Right forelimb (tissue), 1 donor: ENCODE measurements around the gene LIN7A.
"Not testable (repeated sequence)": the region's sequence is repeated elsewhere in the genome, so short reads cannot be mapped to it uniquely, and the experiment has no call there.

Source experiments
- DNase-seq: peaks from one replicate; pipeline ENCODE4 v3.0.0-alpha.2; 2018

Gene LIN7A

DNA sequence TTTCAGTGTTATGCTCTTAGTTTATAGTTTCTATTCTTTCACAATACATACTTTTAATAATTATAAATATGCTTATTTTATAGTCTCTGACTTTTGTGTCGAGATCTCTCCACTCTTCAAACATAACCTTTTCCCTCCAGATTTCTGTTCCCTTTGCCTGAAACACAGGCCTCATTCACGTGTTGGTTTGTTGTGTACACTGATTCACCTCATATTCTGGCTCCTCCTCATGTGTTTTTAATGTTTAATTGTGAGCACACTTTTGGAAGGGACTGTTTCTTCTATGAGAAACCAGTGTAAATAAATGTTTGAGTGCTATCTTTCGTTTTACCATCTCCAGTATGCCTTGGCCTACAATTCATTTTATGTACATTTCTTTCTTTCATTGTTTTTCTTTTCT lies 20.1 kb downstream of the LIN7A start:
- no peak for DNase-seq

DNA sequence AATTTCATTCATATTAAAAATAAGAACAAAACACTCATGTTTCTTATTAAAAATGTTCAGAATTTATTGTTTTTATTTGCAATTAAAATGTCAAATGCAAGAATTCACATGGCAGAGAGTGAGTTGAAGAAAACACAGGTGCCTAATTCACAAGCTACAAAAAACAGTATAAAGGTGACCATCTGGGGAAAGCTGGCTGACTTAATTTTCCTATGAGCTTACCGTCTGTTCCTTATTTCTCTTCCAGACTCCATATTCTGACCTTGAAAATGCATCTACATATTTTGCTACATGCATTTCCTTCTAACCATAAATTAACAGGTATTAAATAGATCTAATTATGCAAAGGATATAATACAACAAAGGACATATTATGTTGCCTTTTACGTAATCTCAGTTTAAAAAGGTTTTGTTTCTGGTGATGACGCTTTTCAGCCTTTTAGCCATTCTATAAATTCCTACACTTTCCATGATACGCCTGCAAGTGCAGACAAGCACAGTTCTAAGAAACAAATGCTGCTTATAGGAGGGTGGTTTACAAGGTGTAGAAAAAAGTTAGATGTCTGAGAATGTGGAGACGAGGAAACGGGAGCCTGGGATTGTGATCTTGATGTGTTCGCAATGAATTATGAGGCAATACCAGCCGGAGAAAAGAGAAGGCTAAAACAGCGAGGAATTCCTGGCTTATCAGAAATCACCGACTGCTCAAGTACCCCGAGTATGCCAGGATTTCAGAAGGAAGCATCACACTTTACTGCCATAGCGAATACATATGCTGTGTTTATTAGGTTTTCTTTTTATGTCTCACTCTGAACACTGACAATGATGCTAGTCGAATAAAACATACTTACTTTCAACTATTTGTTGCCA lies 24.6 kb downstream of the LIN7A start:
- no peak for DNase-seq

DNA sequence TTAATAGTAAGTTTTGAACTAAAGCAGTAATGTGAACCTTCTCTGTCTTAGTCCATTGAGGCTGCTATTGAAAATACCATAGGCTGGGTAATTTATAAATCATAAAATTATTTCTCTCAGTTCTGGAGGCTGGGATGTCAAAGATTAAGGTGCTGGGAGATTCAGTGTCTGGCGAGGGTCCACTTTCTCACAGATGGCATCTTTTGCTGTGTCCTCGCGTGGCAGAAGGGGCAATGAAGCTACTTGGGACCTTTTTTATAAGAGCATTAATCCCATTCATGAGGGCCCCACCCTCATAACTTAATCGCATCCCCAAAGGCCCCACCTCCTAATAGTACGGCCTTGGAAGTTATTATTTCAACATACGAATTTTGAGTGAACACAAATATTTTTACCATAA lies 28.4 kb downstream of the LIN7A start:
- no peak for DNase-seq

DNA sequence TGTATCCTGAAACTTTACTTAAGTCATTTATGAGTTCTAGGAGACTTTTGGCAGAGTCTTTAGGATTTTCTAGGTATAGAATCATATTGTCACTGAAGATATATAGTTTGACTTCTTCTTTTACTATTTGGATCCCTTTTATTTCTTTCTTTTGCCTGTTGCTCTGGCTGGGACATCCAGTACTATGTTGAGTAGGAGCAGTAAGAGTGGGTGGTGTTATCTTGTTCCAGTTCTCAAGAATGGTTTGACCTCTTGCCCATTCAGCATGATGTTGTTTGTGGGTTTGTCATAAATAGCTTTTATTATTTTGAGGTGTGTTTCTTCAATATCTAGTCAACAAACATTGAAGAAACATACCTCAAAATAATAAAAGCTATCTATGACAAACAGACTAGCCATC lies 35.0 kb downstream of the LIN7A start:
- DNase-seq, result no peak

DNA sequence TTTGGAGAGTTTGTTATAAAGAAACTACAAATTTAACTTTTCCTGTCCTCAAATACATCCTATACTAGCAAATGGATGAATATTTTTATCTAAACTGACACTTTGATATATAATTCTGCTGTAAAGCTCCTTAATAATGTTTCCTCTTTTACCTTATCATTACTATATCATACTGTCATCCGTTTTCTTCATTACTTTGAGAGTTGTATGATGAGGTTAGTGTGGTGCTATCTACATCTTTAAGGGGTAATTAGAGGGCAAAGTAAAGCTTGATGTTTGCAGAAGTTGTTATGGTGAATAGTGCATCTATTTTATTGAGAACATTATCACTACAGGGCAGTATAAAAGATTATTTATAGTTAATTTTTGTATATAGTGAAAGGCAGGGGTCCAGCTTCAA lies 36.1 kb downstream of the LIN7A start:
- no peak for DNase-seq

DNA sequence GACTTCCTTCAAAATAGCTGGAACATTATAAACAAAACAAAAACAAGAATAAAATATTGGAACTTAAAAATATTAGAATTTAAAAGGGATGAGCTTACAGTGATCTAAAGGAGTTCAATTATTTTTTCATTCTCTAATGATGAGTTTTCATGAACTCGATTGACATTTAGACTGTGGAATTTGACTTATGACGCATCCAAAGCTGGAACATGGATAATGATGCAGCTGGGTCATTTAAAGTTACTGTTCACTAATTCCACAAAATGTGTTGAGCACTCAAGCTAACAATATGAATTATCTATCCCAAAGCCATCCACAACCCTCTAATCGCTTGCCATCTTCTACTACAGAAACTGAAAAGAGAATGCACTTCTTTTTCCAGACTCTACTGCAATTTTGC lies 42.5 kb downstream of the LIN7A start:
- no peak for DNase-seq

DNA sequence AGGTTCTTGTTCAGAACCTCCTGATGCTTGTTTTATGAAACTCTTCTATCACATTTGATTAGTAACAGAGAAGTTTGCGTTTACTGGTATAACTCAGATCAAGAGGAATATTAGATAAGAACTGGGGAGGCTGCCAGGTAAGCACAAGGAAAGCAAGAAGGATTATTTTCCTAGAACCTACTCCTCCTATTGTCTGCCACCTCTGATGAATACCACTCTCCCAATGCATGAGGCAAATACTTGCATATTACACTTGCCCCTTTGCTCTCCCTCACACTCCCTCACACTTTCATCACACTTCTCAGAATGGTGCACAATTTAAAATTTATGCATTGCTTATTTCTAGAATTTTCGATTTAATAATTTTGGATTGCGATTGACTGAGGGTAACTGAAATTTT lies 43.6 kb downstream of the LIN7A start:
- no peak for DNase-seq

DNA sequence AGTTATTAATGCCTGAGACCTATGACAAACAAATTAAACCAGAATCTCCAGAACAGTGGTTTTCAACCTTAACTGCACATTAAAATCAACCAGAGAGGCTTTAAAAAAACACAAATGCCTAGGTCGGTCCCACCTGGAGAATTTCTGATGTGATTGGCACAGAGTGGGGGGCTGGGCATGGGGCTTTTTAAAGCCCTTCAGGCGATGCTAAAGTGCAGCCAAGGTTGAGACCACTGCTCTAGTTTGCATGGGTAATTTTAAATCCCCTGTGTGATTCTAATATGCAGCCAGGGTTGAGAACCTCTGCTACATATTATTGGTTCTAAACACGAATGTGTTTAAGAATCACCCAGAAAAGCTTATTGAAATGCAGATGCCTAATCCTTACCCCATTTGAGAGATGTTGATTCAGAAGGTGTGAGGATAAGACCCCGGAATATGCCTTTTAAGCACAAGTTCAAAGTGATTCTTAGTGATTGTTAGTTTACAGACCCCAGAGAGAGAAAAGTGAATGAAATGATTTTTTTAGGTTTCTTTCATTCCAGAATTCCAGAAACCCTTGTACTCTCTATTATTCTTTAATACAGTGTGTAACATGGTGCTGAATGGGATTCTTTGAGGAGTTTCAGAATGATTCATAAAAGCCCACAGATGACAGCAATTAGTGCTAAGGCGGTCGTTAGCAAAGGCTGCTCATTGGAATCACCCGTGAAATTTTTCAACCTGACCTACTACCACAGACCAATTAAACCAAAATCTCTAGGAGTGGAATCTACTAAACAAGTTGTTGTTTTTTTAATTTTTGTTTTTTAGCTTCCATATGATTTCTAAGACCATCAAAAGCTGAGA lies 44.9 kb downstream of the LIN7A start:
- DNase-seq, result no peak

DNA sequence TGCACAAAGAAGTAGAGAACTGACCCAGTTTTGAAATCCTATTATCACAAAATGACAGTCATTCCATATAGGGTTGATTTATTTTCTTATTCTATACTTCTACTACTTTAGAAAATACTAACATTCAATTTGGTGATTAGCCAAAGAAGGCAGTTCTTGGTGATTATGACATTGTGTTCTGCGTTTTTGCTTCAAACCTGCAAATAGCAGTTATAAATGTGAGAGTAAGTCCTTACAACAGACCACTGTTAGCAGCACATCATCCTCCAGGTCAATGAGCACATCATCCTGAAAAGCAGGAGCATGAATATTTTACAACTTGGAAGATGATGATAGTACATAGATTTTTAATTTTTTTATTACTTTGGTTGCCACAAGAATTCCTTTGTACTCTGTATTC lies 53.1 kb downstream of the LIN7A start:
- DNase-seq, result no peak

DNA sequence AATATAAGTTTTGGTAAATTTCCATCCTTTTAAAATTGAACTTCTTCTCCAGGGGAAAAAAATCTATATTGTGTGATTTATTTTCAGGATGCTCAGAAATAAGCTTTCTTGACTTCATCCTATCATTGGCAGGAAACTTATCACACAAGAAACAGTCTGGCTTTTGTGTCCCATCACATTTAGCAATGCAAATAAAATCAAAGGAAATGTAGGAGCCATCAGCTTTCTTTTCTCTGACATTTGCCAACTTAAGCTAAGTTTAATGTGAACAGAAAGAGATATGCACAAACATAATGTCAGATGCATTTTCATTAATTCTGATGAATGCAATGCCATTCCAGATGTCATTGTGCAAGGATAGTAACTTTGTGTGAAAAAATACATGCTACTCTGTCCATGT lies 56.6 kb downstream of the LIN7A start:
- no peak for DNase-seq

DNA sequence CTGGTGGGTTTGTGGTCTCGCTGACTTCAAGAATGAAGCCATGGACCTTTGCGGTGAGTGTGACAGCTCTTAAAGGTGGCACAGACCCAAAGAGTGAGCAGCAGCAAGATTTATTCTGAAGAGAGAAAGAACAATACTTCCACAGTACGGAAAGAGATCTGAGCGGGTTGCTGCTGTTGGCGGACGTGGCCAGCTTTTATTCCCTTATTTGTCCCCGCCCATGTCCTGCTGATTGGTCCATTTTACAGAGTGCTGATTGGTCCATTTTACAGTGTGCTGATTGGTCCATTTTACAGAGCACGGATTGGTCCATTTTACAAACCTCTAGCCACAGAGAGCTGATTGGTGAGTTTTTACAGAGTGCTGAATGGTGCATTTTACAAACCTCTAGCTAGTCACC lies 59.3 kb downstream of the LIN7A start:
- not testable (repeated sequence) for DNase-seq

DNA sequence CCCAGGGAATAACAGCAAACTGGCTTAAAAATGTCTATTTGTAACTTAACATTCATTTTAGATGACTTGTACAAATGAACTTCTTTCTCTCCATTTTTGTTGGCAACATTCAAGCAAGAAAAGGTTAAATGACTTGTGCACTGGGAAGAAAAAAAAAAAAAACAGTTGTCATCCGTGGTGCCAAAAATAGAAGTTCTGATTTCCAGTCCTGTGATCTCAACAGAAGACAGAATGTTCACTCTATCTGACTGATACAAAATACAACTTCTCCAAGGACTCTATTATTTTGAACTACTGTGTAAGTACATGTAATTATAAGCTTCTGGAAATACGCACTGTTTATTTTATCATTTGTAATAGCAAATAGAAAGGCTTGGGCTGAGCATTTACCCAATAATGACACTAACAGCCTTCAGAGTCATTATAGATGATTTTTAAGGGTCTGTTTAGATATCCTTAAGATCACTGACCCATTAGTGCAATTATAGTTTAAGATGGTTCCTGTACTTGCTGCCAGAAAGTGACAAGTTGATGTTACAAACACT lies 59.9 kb downstream of the LIN7A start:
- no peak for DNase-seq

DNA sequence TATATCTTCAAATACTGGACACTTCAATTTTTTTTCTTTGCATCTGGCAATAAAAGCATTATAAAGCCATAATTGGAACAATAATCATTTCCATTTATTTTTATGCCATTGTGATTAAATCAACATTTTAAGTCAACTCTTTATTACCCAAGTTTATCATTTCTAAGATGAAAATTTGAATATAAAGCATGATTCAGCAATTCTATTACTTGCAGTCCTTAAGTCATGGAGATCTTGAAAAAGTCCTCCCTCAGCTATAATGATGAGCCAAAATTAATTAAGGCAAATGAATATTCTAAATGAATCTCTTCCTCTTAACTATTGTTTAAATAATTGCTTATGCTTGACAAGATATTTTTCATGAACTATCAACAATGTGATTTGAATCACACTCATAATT lies 65.7 kb downstream of the LIN7A start:
- no peak for DNase-seq

DNA sequence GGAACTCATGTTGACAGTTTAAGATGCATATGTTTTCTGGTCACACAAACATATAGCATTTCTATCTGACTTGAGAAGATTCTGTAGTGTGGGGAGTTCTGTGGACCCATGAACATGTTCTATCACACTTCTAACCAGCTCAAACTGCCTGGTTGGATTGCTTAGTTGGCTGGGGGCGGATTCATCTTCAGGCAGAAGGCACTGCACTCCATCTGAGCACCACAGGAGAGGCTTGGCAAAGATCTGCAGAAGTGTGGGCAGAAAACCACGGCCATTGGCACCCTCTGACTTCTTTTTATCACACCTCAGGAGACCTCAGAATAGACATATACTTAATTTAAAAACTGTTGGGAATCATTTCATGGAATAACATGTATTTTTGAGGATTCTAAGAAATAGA lies 68.5 kb downstream of the LIN7A start:
- no peak for DNase-seq

DNA sequence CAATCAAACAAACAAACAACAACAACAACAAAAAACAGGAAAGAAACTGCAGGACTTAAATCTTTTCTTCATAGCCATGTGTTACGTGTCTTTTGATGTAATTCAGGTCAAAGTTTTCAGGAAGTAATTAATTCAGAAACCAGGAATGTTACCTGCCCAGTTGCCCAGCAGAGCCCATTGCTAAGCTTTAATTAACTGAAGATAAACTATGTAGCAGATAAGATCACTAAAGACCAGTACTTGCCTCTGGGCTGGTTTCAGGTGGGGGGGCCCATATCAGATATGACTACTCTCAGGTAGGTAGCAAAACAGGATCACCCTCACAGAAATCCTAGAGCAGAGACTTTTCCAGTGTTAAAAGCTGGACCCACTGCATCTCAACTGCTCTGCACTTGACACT lies 69.2 kb downstream of the LIN7A start:
- DNase-seq, result no peak

DNA sequence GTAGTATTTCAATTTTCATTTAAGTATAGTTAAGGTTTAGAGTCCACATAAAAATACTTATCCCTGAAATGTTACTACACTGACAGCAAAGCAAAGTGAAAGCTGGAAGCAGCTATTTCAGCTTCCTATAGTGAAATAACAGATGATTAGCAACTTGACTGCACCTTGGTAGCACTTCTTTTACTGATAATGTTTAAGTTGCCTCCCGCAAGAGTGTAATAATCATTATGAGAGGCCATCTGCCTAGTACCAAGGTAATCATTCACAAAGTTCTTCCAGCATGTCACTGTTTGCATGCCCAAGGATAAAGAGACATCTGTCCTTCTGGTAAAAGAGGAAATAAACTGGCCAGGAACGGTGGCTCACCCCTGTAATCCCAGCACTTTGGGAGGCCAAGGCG lies 69.8 kb downstream of the LIN7A start:
- no peak for DNase-seq

DNA sequence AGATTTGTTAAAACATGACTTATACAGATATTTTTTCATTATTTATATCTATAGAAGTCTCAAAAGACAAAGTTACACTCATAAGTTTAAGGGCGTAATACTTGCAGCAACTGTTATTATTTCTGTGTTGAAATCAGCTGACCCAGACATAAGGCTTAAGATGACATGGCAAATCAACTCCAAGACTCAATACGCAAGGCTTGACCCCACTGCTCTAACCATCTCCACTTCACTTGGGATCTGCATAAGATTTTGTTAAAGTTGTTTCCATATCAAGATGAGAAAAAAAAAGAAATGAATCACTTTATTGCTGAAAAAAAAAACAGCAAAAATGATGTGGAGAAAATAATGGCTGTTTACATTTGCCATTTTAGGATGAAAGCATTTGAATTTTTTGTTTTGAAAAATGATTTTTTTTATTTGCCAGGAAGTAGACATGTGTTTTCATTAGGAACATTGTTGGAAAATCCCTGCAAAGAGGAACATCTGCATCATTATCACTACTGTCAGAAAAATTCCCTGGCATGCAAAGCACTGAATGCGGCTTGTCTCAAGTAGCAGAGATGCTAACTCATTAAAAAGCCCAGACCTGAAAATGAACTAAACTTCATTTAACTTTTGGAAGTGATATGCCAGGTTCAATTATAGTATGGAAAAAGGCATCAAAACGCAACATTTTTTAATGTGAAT lies 73.5 kb downstream of the LIN7A start:
- DNase-seq, result no peak

DNA sequence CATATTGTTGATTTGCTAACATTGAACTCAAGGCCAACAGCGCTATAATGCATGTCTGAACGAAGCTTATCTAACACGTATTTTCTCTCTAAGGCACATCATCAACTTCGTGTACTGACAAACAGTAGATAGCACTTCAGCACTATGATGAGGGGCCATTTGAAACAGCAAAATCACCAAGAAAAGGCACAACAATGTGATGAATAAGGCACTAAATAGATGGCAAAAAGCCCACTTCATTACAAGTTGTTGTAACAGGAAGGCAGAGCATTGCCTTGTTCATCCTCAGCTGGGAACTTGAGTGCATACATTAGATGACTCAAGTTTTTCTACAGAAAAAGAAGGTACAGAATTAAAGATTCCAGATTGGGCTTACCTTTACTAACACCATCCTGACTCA lies 75.2 kb downstream of the LIN7A start:
- no peak for DNase-seq

DNA sequence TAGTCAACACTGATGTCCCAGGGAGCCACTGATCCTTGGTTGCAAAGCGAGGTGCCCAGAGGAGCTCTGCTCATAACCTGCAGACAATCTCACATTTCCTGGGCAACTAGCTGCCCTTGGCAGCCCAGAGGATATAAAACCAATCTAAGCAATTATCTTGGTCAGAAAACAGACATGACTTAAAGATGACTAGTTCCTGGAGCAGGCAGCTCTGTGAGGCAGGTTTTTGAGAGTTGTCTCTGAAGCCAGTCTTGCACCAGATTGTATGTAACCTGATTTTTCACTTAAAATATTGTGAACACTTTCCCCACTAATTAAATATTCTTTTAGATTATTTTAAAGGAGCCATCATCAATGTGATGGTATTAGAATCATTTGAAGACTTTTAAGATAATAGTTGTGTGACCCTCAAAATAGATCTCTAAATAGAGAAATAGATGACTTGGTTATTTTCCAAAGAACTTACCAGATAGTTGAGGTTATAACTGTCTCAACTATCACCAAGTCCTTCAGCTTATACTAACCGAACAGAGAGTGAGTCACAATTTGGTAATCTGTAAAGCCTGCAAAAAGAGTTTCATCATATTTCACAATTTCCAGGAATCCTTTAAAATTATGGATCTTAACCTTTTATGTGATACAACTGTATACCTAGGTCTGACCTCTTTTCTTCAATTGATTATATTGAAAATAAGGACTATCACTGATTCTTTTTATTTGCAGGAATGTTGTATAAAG lies 75.9 kb downstream of the LIN7A start:
- DNase-seq, result no peak

DNA sequence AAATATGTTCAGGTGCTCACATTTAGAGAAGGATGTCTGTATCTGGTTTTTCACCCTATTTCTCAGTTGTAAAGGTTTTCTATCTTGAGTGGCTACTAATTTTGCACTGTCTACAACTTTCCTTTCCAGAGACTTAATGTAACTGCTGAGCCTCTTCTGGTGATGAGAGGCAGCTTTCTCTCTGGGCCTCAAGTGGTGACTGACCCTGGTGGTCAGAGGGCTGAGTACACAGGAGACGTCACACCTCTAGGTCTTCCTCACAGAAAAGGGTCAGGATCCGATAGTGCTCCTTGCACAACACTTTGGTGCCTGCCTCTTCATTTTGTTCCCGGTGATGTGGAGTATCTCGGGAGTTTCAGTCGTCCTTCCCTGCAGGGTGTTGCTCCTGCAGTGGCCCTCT lies 76.8 kb downstream of the LIN7A start:
- no peak for DNase-seq

DNA sequence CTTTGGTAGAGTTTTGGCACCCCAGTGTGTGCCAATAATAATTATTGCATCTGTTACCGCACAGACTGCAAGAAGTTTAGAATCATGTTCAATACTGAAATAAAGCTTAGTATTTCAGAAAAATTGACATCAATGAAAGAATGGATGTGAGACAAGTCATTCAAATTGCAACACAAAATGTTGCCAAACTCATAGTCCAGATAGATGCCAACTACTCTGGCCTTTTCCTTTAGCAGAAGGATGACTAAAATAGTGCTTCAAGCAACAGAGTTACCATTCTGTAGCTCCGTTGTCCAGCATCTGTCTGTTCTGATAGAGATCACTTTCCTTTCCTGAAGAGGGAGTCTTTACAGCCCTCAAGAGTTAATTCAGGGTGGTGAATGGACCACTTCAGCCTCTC lies 77.5 kb downstream of the LIN7A start:
- no peak for DNase-seq

DNA sequence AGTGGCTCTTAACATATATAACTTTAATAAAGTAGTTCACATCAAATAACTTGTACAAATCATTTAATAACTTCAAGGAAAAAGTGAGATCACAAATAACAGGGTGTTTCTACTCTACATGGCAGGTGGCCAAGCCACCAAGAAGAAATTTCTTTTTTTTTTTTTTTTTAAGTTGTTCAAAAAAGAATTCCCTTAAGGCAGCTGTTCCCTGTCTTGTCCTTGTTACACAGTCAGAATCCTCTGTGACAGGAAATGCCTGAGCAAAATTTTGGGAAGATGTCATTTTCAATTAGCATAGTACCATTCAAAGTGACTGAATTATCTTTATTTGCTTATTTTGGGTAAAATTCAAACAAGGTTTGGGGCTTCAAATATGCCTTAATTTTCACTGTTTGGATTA lies 79.4 kb downstream of the LIN7A start:
- no peak for DNase-seq

DNA sequence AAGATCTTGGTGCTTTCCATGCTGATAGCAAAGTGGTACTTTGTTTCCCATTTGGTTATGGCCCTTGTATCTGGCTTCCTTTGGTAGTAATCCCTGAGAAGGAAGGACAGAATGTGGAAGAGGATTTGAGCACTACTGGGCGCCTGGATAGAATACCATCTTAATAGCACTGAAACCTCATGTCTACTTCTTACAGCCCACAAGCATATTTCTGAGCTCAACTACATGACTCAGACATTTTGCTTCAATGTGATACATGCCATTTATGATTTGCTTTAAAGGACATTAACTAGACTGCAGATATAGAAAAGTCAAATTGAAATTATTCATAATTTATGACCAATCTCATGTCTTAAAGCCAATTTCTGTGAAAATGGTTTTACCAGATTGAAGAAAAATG lies 80.4 kb downstream of the LIN7A start:
- no peak for DNase-seq
